HG02571 (cell line): ENCODE data around the gene PRX.
A peak's percentile ranks its signal among the peaks of the same experiment; 100 is the strongest.
"Not testable (repeated sequence)": the region's sequence is repeated elsewhere in the genome, so short reads cannot be mapped to it uniquely, and the experiment has no call there.

Experiments used
- ATAC-seq: cut with Tn5 transposase; IDR thresholded peaks from one replicate; pipeline ENCODE4 v1.9.1; 2021; ENCODE audit warnings: mild to moderate bottlenecking, moderate library complexity; ENCODE audit not compliant: unreplicated experiment

PRX gene, protein sequence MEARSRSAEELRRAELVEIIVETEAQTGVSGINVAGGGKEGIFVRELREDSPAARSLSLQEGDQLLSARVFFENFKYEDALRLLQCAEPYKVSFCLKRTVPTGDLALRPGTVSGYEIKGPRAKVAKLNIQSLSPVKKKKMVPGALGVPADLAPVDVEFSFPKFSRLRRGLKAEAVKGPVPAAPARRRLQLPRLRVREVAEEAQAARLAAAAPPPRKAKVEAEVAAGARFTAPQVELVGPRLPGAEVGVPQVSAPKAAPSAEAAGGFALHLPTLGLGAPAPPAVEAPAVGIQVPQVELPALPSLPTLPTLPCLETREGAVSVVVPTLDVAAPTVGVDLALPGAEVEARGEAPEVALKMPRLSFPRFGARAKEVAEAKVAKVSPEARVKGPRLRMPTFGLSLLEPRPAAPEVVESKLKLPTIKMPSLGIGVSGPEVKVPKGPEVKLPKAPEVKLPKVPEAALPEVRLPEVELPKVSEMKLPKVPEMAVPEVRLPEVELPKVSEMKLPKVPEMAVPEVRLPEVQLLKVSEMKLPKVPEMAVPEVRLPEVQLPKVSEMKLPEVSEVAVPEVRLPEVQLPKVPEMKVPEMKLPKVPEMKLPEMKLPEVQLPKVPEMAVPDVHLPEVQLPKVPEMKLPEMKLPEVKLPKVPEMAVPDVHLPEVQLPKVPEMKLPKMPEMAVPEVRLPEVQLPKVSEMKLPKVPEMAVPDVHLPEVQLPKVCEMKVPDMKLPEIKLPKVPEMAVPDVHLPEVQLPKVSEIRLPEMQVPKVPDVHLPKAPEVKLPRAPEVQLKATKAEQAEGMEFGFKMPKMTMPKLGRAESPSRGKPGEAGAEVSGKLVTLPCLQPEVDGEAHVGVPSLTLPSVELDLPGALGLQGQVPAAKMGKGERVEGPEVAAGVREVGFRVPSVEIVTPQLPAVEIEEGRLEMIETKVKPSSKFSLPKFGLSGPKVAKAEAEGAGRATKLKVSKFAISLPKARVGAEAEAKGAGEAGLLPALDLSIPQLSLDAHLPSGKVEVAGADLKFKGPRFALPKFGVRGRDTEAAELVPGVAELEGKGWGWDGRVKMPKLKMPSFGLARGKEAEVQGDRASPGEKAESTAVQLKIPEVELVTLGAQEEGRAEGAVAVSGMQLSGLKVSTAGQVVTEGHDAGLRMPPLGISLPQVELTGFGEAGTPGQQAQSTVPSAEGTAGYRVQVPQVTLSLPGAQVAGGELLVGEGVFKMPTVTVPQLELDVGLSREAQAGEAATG (N-terminal part only)

DNA sequence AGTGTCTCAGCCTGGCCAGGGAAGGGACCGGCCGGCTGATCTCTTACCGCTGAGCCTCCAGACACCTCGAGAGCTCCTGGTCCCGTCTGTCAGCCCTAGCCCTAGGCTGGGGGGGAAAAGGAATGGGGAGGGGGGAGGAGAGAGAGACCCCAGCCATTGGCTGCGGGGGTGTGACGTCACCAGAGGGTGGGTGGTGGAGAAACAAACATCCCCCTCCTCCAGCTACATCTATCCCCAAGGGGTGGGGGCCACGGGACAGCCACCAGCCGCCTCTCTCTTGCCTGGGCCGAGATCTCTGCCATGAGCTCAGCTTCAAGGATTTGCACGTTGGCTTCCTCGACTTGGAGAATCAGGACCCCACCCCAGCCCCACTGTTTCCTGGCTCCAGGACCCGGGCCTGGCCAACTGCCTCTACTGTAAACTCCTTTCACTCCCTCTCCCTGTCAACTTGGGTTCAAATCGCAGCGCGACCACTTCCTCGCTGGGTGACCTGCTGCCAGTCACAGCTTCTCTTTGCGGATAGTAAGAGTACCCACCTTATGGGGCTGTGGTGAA lies at the start of gene PRX:
TSS of gene PRX (minus strand) at position 88 of the 555 bp plus-strand sequence. CDS start 5,446 bp downstream, outside the sequence.
- no peak for ATAC-seq

- no peak for ATAC-seq
Observed at GRCh38 chr19:40461669-40462221, 48.6 kb upstream of the PRX start.

- no peak for ATAC-seq
Observed at GRCh38 chr19:40460185-40460584, 47.0 kb upstream of the PRX start.

GRCh38 chr19:40458597-40458974 lies 45.4 kb upstream of the PRX start:
- no peak for ATAC-seq

DNA sequence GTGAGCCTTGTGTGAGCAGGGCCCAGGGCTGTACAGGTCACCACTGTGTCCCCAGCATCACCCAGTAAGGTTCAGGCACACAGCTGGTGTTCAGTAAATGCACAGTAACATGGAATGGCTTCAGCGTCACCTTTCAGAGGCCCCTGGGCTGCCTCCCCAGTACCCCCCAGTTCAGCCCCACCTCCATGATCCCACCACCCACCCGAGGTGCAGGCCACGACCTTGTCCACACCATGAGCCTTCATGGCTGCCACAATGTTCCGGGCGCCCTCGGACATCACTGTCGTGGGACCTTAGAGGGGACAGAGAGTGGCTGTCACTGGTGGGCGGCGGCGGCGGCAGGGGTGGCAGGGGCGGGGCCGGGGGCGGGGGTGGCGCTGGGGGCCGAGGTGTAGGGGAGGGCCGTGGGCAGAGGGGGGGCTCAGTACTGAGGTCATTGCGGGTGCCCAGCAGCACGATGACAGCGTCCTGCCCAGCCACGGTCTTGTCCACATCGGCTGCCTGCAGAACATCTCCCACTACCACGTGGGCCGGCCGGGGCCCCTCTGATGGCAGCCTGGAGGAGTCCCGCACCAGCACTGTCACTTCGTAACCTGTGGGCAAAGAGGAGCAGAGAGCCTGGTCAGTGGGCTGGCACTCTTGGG lies 44.9 kb upstream of the PRX start:
- no peak for ATAC-seq

GRCh38 chr19:40457048-40457447 lies 43.9 kb upstream of the PRX start:
- no peak for ATAC-seq

DNA sequence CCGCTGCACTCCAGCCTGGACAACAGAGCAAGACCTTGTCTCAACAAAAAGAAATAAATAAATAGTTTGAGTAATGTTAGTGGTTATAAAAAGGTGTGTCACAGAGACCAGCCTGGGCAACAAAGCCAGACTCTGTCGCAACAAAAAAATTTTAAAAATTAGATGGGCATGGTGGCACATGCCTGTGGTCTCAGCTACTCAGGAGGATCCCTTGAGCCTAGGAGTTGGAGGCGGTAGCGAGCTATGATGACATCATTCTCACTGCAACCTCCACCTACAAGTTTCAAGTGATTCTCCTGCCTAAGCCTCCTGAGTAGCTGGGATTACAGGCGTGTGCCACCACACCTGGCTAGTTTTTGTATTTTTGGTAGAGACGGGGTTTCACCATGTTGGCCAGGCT lies 40.8 kb upstream of the PRX start:
- ATAC-seq, result not testable (repeated sequence)

GRCh38 chr19:40453151-40453735 lies 40.1 kb upstream of the PRX start:
- no peak for ATAC-seq

DNA sequence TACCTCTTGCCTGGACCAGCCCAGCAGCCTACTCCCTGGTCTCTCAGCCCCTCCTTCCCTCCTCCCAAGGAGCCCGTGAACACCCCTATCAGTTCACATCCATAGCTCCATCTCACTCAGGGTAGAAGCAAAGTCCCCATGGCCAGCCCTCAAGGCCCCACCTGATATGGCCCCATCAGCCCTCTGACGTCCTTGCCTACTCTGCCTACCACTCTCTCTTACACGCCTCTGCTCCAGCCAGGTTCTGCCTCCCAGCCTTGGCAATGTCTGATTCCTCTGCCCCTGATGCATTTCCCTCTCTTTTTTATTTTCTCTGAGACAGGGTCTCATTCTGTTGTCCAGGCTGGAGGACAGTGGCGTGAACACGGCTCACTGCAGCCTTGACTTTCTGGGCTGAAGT lies 38.8 kb upstream of the PRX start:
- ATAC-seq, result no peak

DNA sequence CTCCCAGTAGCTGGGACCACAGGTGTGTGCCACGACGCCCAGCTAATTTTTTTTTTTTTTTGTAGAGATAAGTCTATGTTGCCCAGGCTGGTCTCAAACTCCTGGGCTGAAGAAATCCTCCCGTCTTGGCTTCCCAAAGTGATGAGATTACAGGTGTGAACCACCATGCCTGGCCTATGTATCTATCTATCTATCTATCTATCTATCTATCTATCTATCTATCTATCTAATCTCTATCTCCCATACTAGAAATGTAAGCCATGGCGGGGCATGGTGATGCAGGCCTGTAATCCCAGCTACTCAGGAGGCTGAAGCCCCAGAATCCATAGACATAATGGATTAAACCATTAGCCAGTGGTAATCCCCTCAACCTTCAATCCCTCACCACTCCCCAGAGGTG lies 37.5 kb upstream of the PRX start:
- ATAC-seq, result no peak

DNA sequence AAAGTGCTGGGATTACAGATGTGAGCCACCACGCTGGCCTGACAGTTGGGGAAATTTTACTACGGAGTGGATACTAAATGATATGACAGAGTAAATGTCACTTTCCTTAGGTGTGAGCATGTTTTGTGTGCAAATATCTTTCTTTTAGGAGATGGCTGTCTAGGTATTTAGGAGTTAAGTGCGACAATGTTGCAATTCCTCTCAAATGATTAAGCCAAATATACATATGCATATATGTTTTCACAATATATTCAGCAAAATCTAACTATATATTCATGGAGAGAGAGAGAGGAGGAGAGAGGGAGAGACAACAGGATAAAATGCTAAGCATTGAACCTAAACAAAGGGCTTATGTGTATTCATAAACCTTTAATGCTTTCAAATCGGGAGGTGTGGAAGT lies 36.3 kb upstream of the PRX start:
- ATAC-seq, result no peak

DNA sequence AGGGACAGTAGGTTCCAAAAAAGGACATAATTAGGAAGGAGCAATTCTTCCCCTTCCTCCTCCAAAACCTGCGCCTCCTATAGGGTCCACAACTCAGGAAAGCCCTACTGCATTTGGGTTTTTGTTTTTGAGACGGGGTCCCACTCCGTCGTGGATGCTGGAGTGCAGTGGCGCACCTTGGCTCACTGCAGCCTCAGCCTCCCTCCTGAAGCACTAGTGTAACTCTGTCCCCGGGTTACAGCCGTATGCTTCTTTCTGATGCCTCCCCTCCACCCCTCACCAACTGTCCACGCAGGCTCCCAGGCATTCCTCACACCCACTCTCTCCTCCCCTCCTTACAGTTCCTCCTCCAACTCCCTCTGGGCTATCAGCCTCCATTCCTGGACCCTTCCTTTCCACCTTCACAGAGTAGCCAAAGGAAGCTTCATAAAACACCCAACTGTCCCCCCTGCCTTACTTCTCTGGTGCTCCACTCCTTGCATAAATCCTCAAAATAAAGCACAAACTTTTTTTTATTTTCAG lies 33.1 kb upstream of the PRX start:
- ATAC-seq, result no peak

DNA sequence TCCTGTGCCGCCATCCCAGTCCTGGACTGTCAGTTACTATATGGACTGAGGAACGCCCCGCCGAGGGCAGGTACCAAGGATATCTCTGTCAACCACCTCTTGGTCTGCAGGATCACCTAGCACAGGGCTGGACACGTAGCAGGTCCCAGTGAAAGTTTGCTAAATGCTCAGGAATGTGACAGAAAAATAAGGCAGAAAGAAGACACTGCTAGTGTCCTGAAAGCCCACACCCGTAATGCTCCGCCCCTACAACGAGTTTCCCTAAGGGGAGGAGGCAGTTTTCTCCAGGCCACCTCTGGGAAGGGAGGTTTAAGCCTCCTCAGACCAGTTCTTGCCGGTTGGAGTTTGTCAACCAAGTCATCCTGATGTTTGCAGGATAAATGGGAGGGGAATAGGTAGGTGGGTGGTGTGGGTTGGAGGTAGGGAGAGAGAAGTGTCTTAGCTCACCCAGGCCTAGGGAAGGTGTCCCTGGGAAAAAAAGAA lies 32.6 kb upstream of the PRX start:
- no peak for ATAC-seq

DNA sequence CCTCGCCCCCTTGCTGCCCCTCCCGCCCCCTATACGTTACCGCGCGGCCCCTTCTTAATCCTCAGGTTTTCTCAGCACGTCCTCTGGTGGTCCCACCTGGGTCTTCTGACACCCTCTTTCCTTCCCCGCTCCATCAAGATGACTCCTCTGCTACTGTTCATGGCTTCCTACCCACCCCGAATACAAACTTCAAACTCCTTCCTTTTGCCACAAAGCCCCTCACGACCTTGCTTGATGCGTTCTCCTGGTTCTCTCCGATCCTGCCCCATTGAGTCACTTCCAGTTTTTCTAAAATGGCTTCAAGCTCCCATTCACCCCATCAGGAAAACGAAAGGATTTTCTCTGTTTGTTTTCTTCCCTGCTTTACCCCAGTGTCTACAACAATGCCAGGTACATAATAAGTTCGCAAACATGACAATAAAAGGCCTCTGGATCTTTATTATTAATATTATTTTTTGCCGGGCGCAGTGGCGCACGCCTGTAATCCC lies 31.7 kb upstream of the PRX start:
- ATAC-seq, result no peak

DNA sequence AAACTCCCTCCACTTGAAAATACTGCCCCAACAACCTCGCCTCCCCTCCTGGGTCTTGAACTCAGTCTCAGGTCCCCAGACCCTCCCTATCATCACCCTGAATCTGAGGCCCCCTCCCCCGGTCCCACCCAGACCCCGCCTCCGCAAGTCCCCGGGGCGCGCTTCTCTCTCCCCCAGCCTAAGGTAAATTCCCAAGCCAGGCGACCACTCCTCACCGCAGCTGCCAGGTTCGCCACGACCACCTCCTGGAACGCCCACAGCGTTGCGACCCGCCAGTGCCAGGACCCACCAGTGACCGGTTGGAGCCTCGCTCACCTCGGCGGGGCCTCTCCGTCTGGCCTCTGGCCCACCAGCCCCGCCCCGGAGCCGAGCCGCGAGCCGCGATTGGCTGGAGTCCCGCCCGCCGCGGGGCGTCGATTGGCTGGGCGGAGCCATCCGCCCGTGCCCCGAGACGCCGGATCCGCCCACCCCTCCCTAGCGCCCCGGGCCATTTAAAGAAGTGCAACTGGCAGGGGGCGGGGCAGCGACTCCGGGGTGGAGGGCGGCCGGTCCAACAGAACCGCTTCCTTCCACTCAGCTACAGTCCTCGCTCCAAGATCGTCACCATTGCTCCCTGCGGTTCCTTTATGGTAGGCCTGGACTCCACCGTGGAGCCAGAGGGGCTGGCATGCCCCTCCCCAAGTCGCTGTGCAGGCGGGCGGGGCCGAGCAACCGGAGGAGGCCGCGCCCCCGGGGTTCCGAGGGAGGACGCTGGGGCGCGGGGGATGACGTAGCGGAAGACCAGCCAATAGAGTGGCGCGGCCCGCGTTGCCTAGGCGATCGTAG lies 31.0 kb upstream of the PRX start, which contains the start of gene SERTAD3:
TSS of gene SERTAD3 (minus strand) at position 336 of the 825 bp plus-strand sequence. CDS start 2,255 bp downstream, outside the sequence.
- ATAC-seq, result peak; percentile 62

- peak; percentile 58 for ATAC-seq
Observed at GRCh38 chr19:40443131-40443999, 30.2 kb upstream of the PRX start.
